Stimulated activated CD4-positive, alpha-beta T cell treated with anti-CD3 and anti-CD28 coated beads, Interleukin-4, amount 100 ng/mL, for 48 hours (primary cell): ENCODE data around the gene TSEN15.
"Not testable (repeated sequence)": the region's sequence is repeated elsewhere in the genome, so short reads cannot be mapped to it uniquely, and the experiment has no call there.

Experiments used
- DNase-seq, 2 donors: peaks; one replicate each; pipeline ENCODE4 v3.0.0-alpha.2; 2020; ENCODE audit warnings: low read depth in 2 of 2

The TSEN15 gene

GRCh38 chr1:184031409-184032107, 20.0 kb upstream of the TSEN15 start:
- DNase-seq = no peak

- DNase-seq = no peak
Measured at GRCh38 chr1:184032306-184032929, 19.1 kb upstream of the TSEN15 start.

GRCh38 chr1:184032930-184033418, 18.6 kb upstream of the TSEN15 start:
- no peak for DNase-seq

- DNase-seq = no peak
Measured at GRCh38 chr1:184033711-184034167, 17.8 kb upstream of the TSEN15 start.

- DNase-seq = no peak
Measured at GRCh38 chr1:184034761-184035379, 16.7 kb upstream of the TSEN15 start.

GRCh38 chr1:184035719-184036516, 15.6 kb upstream of the TSEN15 start:
- no peak for DNase-seq

GRCh38 chr1:184036517-184036949, 15.0 kb upstream of the TSEN15 start:
- DNase-seq = no peak

GRCh38 chr1:184037849-184038591, 13.5 kb upstream of the TSEN15 start:
- no peak for DNase-seq

GRCh38 chr1:184039126-184039525, 12.4 kb upstream of the TSEN15 start:
- no peak for DNase-seq

- DNase-seq = no peak
Measured at GRCh38 chr1:184041731-184042130, 9.8 kb upstream of the TSEN15 start.

- not testable (repeated sequence) for DNase-seq
Measured at GRCh38 chr1:184043315-184043714, 8.2 kb upstream of the TSEN15 start.

GRCh38 chr1:184044603-184045376, 6.7 kb upstream of the TSEN15 start:
- no peak for DNase-seq

- not testable (repeated sequence) for DNase-seq
Measured at GRCh38 chr1:184047541-184047940, 4.0 kb upstream of the TSEN15 start.

GRCh38 chr1:184048561-184049240, 2.8 kb upstream of the TSEN15 start:
- no peak for DNase-seq

GRCh38 chr1:184049291-184049690, 2.2 kb upstream of the TSEN15 start:
- DNase-seq = no peak

GRCh38 chr1:184049836-184050468, 1.6 kb upstream of the TSEN15 start:
- no peak for DNase-seq

GRCh38 chr1:184050636-184051035, 894 bp upstream of the TSEN15 start:
- DNase-seq = no peak

GRCh38 chr1:184051138-184051484, 419 bp upstream of the TSEN15 start:
- DNase-seq = no peak

GRCh38 chr1:184052194-184052559, 647 bp downstream of the TSEN15 start:
- DNase-seq = no peak

GRCh38 chr1:184052750-184053149, 1.2 kb downstream of the TSEN15 start:
- no peak for DNase-seq
